Vagina (tissue), 2 donors: ENCODE data around the gene EBF3. TPM values are rescaled to one million over a fixed set of nuclear protein-coding genes. Genes with fewer than 3 reads are reported as not detected.

Source experiments
- DNase-seq, 2 donors: peaks; one replicate each; pipeline ENCODE4 v3.0.0-alpha.2; 2017; ENCODE audit errors: extremely low spot score in 2 of 2
- H3K27ac ChIP-seq: fragments of 200-600 bp; sonication (generic); one replicate; pipeline ENCODE4 v1.5.1; 2019
- H3K27me3 ChIP-seq: fragments of 200-600 bp; sonication (generic); one replicate; pipeline ENCODE4 v1.5.1; 2019
- H3K36me3 ChIP-seq, 2 donors: fragments of 200-600 bp; sonication (generic); one replicate each; pipeline ENCODE4 v1.5.1; 2017 to 2019
- H3K4me1 ChIP-seq: fragments of 200-600 bp; sonication (generic); one replicate; pipeline ENCODE4 v1.5.1; 2019
- H3K4me3 ChIP-seq, 2 donors: fragments of 200-600 bp; sonication (generic); 1 replicate in 1 of 2; 2 replicates in 1 of 2; pipeline ENCODE4 v1.5.1; 2016 to 2019
- H3K9me3 ChIP-seq: fragments of 200-600 bp; sonication (generic); one replicate; pipeline ENCODE4 v1.5.1; 2019
- CTCF ChIP-seq, 3 experiments: fragments of 450-650 bp in 2 of 3; fragments of 200-600 bp in 1 of 3; sonication (generic) in 1 of 3; IDR thresholded peaks; one replicate each; pipeline ENCODE4 v1.5.1; 2017 to 2019; ENCODE audit warnings: antibody characterized with exemption in 3 of 3, mild to moderate bottlenecking in 2 of 3, moderate library complexity in 2 of 3
- POLR2A ChIP-seq, 2 donors: fragments of 450-650 bp; IDR thresholded peaks; one replicate each; pipeline ENCODE4 v1.6.1; 2017; ENCODE audit warnings: antibody characterized with exemption in 2 of 2, mild to moderate bottlenecking in 2 of 2, moderate library complexity in 2 of 2
- POLR2AphosphoS5 ChIP-seq, 2 donors: sonication (generic); formaldehyde crosslinking; IDR thresholded peaks; one replicate each; pipeline ENCODE4 v1.9.0; 2017; ENCODE audit warnings: antibody characterized with exemption in 2 of 2, mild to moderate bottlenecking in 2 of 2, low read depth in 1 of 2; ENCODE audit not compliant: insufficient read depth in 1 of 2
- intact Hi-C: fragments of 100-400 bp; cut with DNase I; formaldehyde crosslinking; loops from one replicate; pipeline ENCODE4 v1.15.1; 2023
- total RNA-seq: library from RNA; depleted of rRNA; stranded (reverse); fragments of >200 nt; gene quantifications from one replicate; pipeline ENCODE4 v1.2.3, GENCODE V29; 2016

Gene EBF3
- total RNA-seq, 1 donor from 2014 or later = 10.6 TPM

GRCh38 chr10:129865960-129866359 lies 98.1 kb downstream of the EBF3 start:
- H3K27me3 ChIP-seq = no peaks in the 10 kb centered on the region
- DNase-seq = no peak
- intact Hi-C loops = no loop called here
- H3K27ac ChIP-seq = no peak overlapping the region
- TF ChIP-seq CTCF (IDR thresholded peaks at IDR 0.05) (no peak), POLR2A (IDR thresholded peaks at IDR 0.05) (no peak)
- no peaks in the 10 kb centered on the region for H3K36me3 ChIP-seq
- H3K9me3 ChIP-seq = no peaks in the 10 kb centered on the region
- H3K4me3 ChIP-seq = no peak overlapping the region
- no peaks in the 10 kb centered on the region for H3K4me1 ChIP-seq

DNA sequence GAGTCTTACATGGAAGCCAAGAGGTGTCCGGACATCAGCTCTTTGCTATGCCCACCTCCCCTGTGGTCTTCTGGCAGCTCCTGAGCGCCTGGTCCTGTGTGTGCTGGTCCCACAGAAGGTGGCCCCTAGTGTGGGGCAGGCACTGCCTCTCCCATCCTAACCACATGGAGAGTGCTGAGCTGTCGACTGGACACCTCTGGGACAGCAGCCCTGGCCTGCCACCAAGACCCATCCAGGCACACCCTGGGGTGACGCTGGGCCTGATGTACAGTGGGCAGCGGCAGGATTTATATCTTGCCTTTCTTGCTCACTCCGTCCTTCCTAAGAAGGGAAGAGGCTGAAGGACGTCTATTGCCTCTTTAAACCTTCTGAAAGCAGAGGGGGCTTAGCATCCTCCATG lies 98.7 kb downstream of the EBF3 start:
- no peaks in the 10 kb centered on the region for H3K27me3 ChIP-seq
- H3K9me3 ChIP-seq = no peaks in the 10 kb centered on the region
- H3K4me1 ChIP-seq = no peaks in the 10 kb centered on the region
- no peak overlapping the region for H3K4me3 ChIP-seq
- intact Hi-C loops = no loop called here
- DNase-seq = no peak
- H3K27ac ChIP-seq = no peak overlapping the region
- TF ChIP-seq CTCF (IDR thresholded peaks at IDR 0.05) (no peak), POLR2A (IDR thresholded peaks at IDR 0.05) (no peak), POLR2AphosphoS5 (IDR thresholded peaks at IDR 0.05; ENCODE audit: insufficient read depth in 1 of 2, low read depth in 1 of 2) (no peak)
- H3K36me3 ChIP-seq = no peaks in the 10 kb centered on the region

DNA sequence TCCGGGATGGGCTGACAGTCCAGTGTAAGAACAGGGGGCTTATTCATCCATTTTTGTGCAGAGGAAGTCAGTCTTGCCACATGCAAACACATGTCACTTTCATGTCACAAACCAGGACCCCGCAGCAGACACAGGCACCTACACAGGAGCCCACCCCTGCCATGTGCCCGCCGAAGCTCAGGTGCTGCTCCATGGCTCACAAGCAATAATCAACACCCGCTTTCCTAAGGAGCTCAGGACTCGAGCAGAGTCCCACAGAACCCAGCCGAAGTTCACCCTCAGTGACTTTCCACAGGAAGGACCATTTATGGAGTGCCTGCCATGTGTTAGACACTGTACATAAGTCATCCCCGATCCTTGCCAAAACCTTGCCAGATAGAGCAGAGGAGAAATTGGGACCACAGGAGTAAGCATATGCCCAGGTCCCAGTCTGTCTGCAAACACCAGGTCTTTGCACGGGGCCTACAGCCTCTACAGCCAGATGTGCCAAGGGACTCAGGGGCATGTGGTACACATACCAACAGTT lies 99.4 kb downstream of the EBF3 start:
- H3K9me3 ChIP-seq = no peaks in the 10 kb centered on the region
- TF ChIP-seq POLR2AphosphoS5 (IDR thresholded peaks at IDR 0.05; ENCODE audit: insufficient read depth in 1 of 2, low read depth in 1 of 2) (no peak), POLR2A (IDR thresholded peaks at IDR 0.05) (no peak), CTCF (IDR thresholded peaks at IDR 0.05) (no peak)
- H3K4me1 ChIP-seq = no peaks in the 10 kb centered on the region
- DNase-seq = no peak
- intact Hi-C loops = no loop called here
- H3K4me3 ChIP-seq = no peak overlapping the region
- H3K27me3 ChIP-seq = no peaks in the 10 kb centered on the region
- no peaks in the 10 kb centered on the region for H3K36me3 ChIP-seq
- no peak overlapping the region for H3K27ac ChIP-seq

GRCh38 chr10:129864082-129864481 lies 100.0 kb downstream of the EBF3 start:
- intact Hi-C loops = no loop called here
- H3K27me3 ChIP-seq = no peaks in the 10 kb centered on the region
- H3K4me1 ChIP-seq = no peaks in the 10 kb centered on the region
- no peak overlapping the region for H3K4me3 ChIP-seq
- no peak overlapping the region for H3K27ac ChIP-seq
- H3K36me3 ChIP-seq = no peaks in the 10 kb centered on the region
- no peak for DNase-seq
- TF ChIP-seq POLR2A (IDR thresholded peaks at IDR 0.05) (no peak), POLR2AphosphoS5 (IDR thresholded peaks at IDR 0.05; ENCODE audit: insufficient read depth in 1 of 2, low read depth in 1 of 2) (no peak), CTCF (IDR thresholded peaks at IDR 0.05) (no peak)
- H3K9me3 ChIP-seq = no peaks in the 10 kb centered on the region

DNA sequence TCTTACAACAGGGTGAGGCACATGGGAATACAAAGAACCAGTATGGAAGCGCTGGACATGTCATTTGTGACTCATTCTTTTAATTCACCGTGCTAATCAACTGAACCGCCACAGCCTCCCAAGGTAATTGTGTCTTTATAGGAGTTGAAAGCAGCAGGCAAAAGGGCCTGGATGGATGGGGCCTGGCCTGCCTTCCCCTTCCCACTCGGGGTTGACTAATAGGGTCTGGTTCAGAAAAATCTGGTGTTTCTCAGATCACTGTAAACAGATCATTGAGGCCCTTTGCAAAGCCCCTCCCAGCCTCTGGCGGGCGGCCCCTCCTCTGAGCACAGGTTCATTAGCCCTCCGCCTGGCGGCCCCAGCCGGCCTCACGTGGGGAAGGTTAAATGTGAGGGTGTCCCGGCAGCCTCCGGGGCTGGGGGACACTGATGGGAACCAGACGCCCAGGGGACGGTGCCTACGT lies 100.8 kb downstream of the EBF3 start:
- intact Hi-C loops = no loop called here
- Histone ChIP-seq H3K4me1 (no peaks in the 10 kb centered on the region), H3K36me3 (no peaks in the 10 kb centered on the region), H3K9me3 (no peaks in the 10 kb centered on the region), H3K27ac (no peak overlapping the region), H3K4me3 (no peak overlapping the region), H3K27me3 (no peaks in the 10 kb centered on the region)
- TF ChIP-seq POLR2AphosphoS5 (IDR thresholded peaks at IDR 0.05; ENCODE audit: insufficient read depth in 1 of 2, low read depth in 1 of 2) (no peak), CTCF (IDR thresholded peaks at IDR 0.05) (no peak), POLR2A (IDR thresholded peaks at IDR 0.05) (no peak)
- DNase-seq = no peak
